ENCODE results near the gene FRYL. TPM values are rescaled to one million over a fixed set of nuclear protein-coding genes. Genes with fewer than 3 reads are reported as not detected.
"Not testable (repeated sequence)": the region's sequence is repeated elsewhere in the genome, so short reads cannot be mapped to it uniquely, and the experiment has no call there.

The FRYL gene
- total RNA-seq, 1 experiment from 2014 or later: 103 TPM

DNA sequence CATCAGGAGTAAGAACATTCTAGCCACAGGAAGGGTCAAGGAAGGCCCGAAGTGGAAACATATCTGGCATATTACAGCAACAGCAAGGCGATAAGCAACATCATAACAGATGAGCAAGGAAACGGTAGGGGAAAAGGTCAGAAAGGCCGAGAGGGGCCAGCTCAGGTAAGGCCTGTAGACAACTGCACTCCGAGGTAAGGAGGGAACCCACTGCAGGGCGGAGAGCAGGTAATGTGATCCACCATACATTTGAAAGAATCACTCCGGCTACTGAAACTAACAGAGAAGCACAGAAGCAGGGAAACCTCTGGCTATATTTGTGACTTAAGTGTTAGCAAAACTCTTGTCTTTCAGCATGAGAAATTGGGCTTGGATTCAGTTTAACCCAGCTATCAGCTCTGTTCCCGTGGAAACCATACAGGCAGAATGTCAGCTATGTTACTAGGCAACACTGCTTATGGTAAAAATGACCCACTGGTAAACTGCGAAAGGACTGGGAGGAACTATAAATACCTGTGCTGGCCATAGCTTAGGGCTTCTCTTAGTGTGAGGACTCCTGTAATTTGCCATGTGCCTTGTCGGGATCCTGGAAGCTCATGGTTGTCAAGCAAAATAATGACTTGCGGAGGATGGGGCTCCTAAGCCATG, 31.0 kb downstream of the FRYL start:
- H3K27me3 ChIP-seq (ENCODE audit: low read length): no peaks in the 10 kb centered on the region
- H3K79me2 ChIP-seq (ENCODE audit: low read length): peaks cover 89% of the 10 kb centered on the region
- no peaks in the 10 kb centered on the region for H3K9me2 ChIP-seq (replicated peaks; ENCODE audit: insufficient read depth, low read length)
- H3K27ac ChIP-seq (ENCODE audit: low read length): no peak overlapping the region
- no peak overlapping the region for H3K4me2 ChIP-seq (ENCODE audit: low read depth, low read length, poor library complexity, severe bottlenecking)
- no peaks in the 10 kb centered on the region for H3K36me3 ChIP-seq (ENCODE audit: insufficient read depth, low read length)
- H3K9ac ChIP-seq (ENCODE audit: low read length): no peak overlapping the region
- H4K20me1 ChIP-seq (ENCODE audit: insufficient read depth, low read depth, low read length): peaks cover 28% of the 10 kb centered on the region
- H2AFZ ChIP-seq (ENCODE audit: low read length): no peak overlapping the region
- no peak for DNase-seq
- H3K9me3 ChIP-seq (ENCODE audit: low read length): no peaks in the 10 kb centered on the region
- H3K4me3 ChIP-seq (ENCODE audit: low read length): no peak overlapping the region
- H3K4me1 ChIP-seq (ENCODE audit: low read length): 0 out of 2 replicates have a peak, but pooled peaks cover 2% of the 10 kb centered on the region

GRCh38 chr4:48746608-48747362, 33.3 kb downstream of the FRYL start:
- H3K9me2 ChIP-seq (replicated peaks; ENCODE audit: insufficient read depth, low read length): no peaks in the 10 kb centered on the region
- no peaks in the 10 kb centered on the region for H3K27me3 ChIP-seq (ENCODE audit: low read length)
- no peak overlapping the region for H2AFZ ChIP-seq (ENCODE audit: low read length)
- no peak overlapping the region for H3K27ac ChIP-seq (ENCODE audit: low read length)
- no peaks in the 10 kb centered on the region for H3K36me3 ChIP-seq (ENCODE audit: insufficient read depth, low read length)
- no peak overlapping the region for H3K9ac ChIP-seq (ENCODE audit: low read length)
- 0 out of 2 replicates have a peak, but pooled peaks cover 2% of the 10 kb centered on the region for H3K4me1 ChIP-seq (ENCODE audit: low read length)
- H3K9me3 ChIP-seq (ENCODE audit: low read length): no peaks in the 10 kb centered on the region
- DNase-seq: no peak
- no peak overlapping the region for H3K4me2 ChIP-seq (ENCODE audit: low read depth, low read length, poor library complexity, severe bottlenecking)
- no peak overlapping the region for H3K4me3 ChIP-seq (ENCODE audit: low read length)
- peaks cover 40% of the 10 kb centered on the region for H4K20me1 ChIP-seq (ENCODE audit: insufficient read depth, low read depth, low read length)
- peaks cover 89% of the 10 kb centered on the region for H3K79me2 ChIP-seq (ENCODE audit: low read length)

GRCh38 chr4:48745223-48745622, 34.9 kb downstream of the FRYL start:
- Histone ChIP-seq H4K20me1 (ENCODE audit: insufficient read depth, low read depth, low read length) (peaks cover 42% of the 10 kb centered on the region), H3K79me2 (ENCODE audit: low read length) (peaks cover 88% of the 10 kb centered on the region)
- not testable (repeated sequence) for H3K4me2 ChIP-seq (ENCODE audit: low read depth, low read length, poor library complexity, severe bottlenecking); H3K9me2 ChIP-seq (replicated peaks; ENCODE audit: insufficient read depth, low read length); H3K4me1 ChIP-seq (ENCODE audit: low read length); H3K36me3 ChIP-seq (ENCODE audit: insufficient read depth, low read length); H3K27me3 ChIP-seq (ENCODE audit: low read length); H3K27ac ChIP-seq (ENCODE audit: low read length); H2AFZ ChIP-seq (ENCODE audit: low read length); H3K9me3 ChIP-seq (ENCODE audit: low read length); H3K4me3 ChIP-seq (ENCODE audit: low read length); H3K9ac ChIP-seq (ENCODE audit: low read length); DNase-seq

DNA sequence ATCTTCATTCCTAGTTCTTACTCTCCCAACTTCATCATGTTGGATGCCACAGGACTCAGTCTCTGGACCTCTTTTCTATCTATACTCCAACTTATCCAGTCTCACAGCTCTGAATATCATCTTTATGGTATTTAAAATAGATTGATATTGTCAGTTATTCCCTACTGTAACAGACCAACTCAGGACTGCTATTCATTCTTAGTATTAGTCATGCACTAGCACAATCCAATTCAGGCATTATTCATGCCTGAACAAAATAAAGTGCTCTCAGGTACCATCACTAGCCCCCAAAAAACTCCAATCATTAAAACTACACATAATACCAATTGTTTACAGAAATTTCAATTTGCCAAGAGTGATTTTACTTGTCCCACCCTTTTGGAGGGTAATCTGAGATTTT, 37.7 kb downstream of the FRYL start:
- H3K27ac ChIP-seq (ENCODE audit: low read length): no peak overlapping the region
- no peak for DNase-seq
- no peak overlapping the region for H3K4me3 ChIP-seq (ENCODE audit: low read length)
- H4K20me1 ChIP-seq (ENCODE audit: insufficient read depth, low read depth, low read length): peaks cover 37% of the 10 kb centered on the region
- peaks cover 90% of the 10 kb centered on the region for H3K79me2 ChIP-seq (ENCODE audit: low read length)
- no peak overlapping the region for H2AFZ ChIP-seq (ENCODE audit: low read length)
- H3K9ac ChIP-seq (ENCODE audit: low read length): no peak overlapping the region
- no peaks in the 10 kb centered on the region for H3K9me2 ChIP-seq (replicated peaks; ENCODE audit: insufficient read depth, low read length)
- no peaks in the 10 kb centered on the region for H3K36me3 ChIP-seq (ENCODE audit: insufficient read depth, low read length)
- no peaks in the 10 kb centered on the region for H3K9me3 ChIP-seq (ENCODE audit: low read length)
- H3K4me2 ChIP-seq (ENCODE audit: low read depth, low read length, poor library complexity, severe bottlenecking): no peak overlapping the region
- no peaks in the 10 kb centered on the region for H3K27me3 ChIP-seq (ENCODE audit: low read length)
- H3K4me1 ChIP-seq (ENCODE audit: low read length): peaks cover 7% of the 10 kb centered on the region

GRCh38 chr4:48739560-48740019, 40.5 kb downstream of the FRYL start:
- H3K27ac ChIP-seq (ENCODE audit: low read length): no peak overlapping the region
- peaks cover 84% of the 10 kb centered on the region for H3K79me2 ChIP-seq (ENCODE audit: low read length)
- peaks cover 33% of the 10 kb centered on the region for H4K20me1 ChIP-seq (ENCODE audit: insufficient read depth, low read depth, low read length)
- no peak overlapping the region for H2AFZ ChIP-seq (ENCODE audit: low read length)
- H3K9me2 ChIP-seq (replicated peaks; ENCODE audit: insufficient read depth, low read length): no peaks in the 10 kb centered on the region
- no peak for DNase-seq
- H3K9me3 ChIP-seq (ENCODE audit: low read length): no peaks in the 10 kb centered on the region
- H3K27me3 ChIP-seq (ENCODE audit: low read length): no peaks in the 10 kb centered on the region
- no peak overlapping the region for H3K9ac ChIP-seq (ENCODE audit: low read length)
- H3K4me1 ChIP-seq (ENCODE audit: low read length): peaks cover 7% of the 10 kb centered on the region
- H3K36me3 ChIP-seq (ENCODE audit: insufficient read depth, low read length): no peaks in the 10 kb centered on the region
- no peak overlapping the region for H3K4me3 ChIP-seq (ENCODE audit: low read length)
- no peak overlapping the region for H3K4me2 ChIP-seq (ENCODE audit: low read depth, low read length, poor library complexity, severe bottlenecking)

GRCh38 chr4:48738856-48739255, 41.2 kb downstream of the FRYL start:
- Histone ChIP-seq H3K9me3 (ENCODE audit: low read length) (no peaks in the 10 kb centered on the region), H3K36me3 (ENCODE audit: insufficient read depth, low read length) (no peaks in the 10 kb centered on the region), H3K9me2 (replicated peaks; ENCODE audit: insufficient read depth, low read length) (no peaks in the 10 kb centered on the region), H3K4me2 (ENCODE audit: low read depth, low read length, poor library complexity, severe bottlenecking) (no peak overlapping the region), H3K4me3 (ENCODE audit: low read length) (no peak overlapping the region), H4K20me1 (ENCODE audit: insufficient read depth, low read depth, low read length) (peaks cover 33% of the 10 kb centered on the region), H2AFZ (ENCODE audit: low read length) (no peak overlapping the region), H3K4me1 (ENCODE audit: low read length) (peaks cover 7% of the 10 kb centered on the region), H3K79me2 (ENCODE audit: low read length) (peaks cover 83% of the 10 kb centered on the region), H3K27me3 (ENCODE audit: low read length) (no peaks in the 10 kb centered on the region), H3K9ac (ENCODE audit: low read length) (no peak overlapping the region), H3K27ac (ENCODE audit: low read length) (no peak overlapping the region)
- no peak for DNase-seq

- not testable (repeated sequence) for DNase-seq; H3K9me2 ChIP-seq (replicated peaks; ENCODE audit: insufficient read depth, low read length); H3K4me3 ChIP-seq (ENCODE audit: low read length); H2AFZ ChIP-seq (ENCODE audit: low read length); H3K27ac ChIP-seq (ENCODE audit: low read length); H3K9me3 ChIP-seq (ENCODE audit: low read length); H3K9ac ChIP-seq (ENCODE audit: low read length); H3K36me3 ChIP-seq (ENCODE audit: insufficient read depth, low read length); H3K27me3 ChIP-seq (ENCODE audit: low read length)
- peak overlapping the region; percentile 40 for H3K4me2 ChIP-seq (ENCODE audit: low read depth, low read length, poor library complexity, severe bottlenecking)
- peaks cover 22% of the 10 kb centered on the region for H4K20me1 ChIP-seq (ENCODE audit: insufficient read depth, low read depth, low read length)
- H3K79me2 ChIP-seq (ENCODE audit: low read length): peaks cover 79% of the 10 kb centered on the region
- peaks cover 26% of the 10 kb centered on the region for H3K4me1 ChIP-seq (ENCODE audit: low read length)
Measured at GRCh38 chr4:48728906-48729496, 51.1 kb downstream of the FRYL start.

DNA sequence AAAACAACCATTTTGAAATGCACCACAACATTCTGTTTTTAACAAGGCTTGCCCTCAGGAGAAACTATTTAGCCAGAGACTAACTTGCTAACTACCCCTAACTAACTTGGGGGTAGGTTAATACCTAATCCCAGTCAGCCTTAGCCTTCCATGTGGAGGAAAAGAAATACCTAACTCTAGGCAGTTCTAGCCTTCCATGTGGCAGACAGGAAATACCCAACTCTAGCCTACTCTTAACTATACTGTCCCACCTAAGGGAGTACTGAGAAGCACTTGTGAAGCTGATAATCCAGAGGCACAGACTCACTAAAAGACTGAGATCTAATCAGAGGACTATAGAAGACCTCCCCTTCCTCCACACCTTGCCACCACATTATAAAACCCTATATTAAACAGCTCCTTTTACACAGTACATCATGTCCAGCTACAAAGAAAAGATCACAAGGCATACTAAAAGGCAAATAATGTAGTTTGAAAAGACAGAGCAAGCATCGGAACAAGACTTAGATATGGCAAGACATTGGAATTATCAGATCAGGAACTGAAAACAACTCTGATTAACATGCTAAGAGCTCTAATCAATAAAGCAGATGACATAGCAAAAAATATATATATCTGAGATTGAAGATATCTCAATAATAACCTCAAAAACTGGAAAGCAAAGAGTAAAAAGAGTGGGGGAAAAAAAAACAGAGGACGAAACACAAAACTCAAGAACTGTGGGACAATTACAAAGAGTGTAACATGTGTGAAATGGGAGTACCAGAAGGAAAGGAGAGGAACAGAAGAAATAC, 52.2 kb downstream of the FRYL start:
- Histone ChIP-seq H3K79me2 (ENCODE audit: low read length) (peaks cover 81% of the 10 kb centered on the region), H3K4me2 (ENCODE audit: low read depth, low read length, poor library complexity, severe bottlenecking) (no peak overlapping the region)

More for the DNA sequence above, 52.2 kb downstream of the FRYL start:
- no peak for DNase-seq
- no peaks in the 10 kb centered on the region for H3K36me3 ChIP-seq (ENCODE audit: insufficient read depth, low read length)
- H2AFZ ChIP-seq (ENCODE audit: low read length): no peak overlapping the region
- no peak overlapping the region for H3K27ac ChIP-seq (ENCODE audit: low read length)
- H3K27me3 ChIP-seq (ENCODE audit: low read length): no peaks in the 10 kb centered on the region
- H4K20me1 ChIP-seq (ENCODE audit: insufficient read depth, low read depth, low read length): peaks cover 22% of the 10 kb centered on the region
- H3K9me2 ChIP-seq (replicated peaks; ENCODE audit: insufficient read depth, low read length): no peaks in the 10 kb centered on the region
- no peaks in the 10 kb centered on the region for H3K9me3 ChIP-seq (ENCODE audit: low read length)
- peaks cover 26% of the 10 kb centered on the region for H3K4me1 ChIP-seq (ENCODE audit: low read length)
- no peak overlapping the region for H3K9ac ChIP-seq (ENCODE audit: low read length)
- no peak overlapping the region for H3K4me3 ChIP-seq (ENCODE audit: low read length)

All from Karpas-422 (cell line).